Measurements from ENCODE around the gene WDR83. TPM values are rescaled to one million over a fixed set of nuclear protein-coding genes. Genes with fewer than 3 reads are reported as not detected.

WDR83 gene
- total RNA-seq, 4 donors from 2014 or later, result 7.1 to 10.2 (median 8.5) TPM

- ATAC-seq (ENCODE audit: low FRiP score) (no peak), DNase-seq (ENCODE audit: low spot score) (no peak)
- no peak for TF ChIP-seq CTCF (IDR thresholded peaks at IDR 0.05)
These were observed 9.6 kb upstream of the WDR83 start for GRCh38 chr19:12656899-12657571.

- DNase-seq (ENCODE audit: low spot score) (no peak), ATAC-seq (ENCODE audit: low FRiP score) (no peak)
- TF ChIP-seq CTCF (IDR thresholded peaks at IDR 0.05), result no peak
These were observed 8.6 kb upstream of the WDR83 start for GRCh38 chr19:12657966-12658365.

- DNase-seq (ENCODE audit: low spot score) (no peak), ATAC-seq (ENCODE audit: low FRiP score) (no peak)
- no peak for TF ChIP-seq CTCF (IDR thresholded peaks at IDR 0.05)
These were observed 5.6 kb upstream of the WDR83 start for GRCh38 chr19:12660980-12661379.

GRCh38 chr19:12664406-12665280 is 2.0 kb upstream of the WDR83 start:
- no peak for DNase-seq (ENCODE audit: low spot score)
- no peak for TF ChIP-seq CTCF (IDR thresholded peaks at IDR 0.05)
- ATAC-seq (ENCODE audit: low FRiP score), result no peak

GRCh38 chr19:12665281-12665573 is 1.4 kb upstream of the WDR83 start:
- no peak for ATAC-seq (ENCODE audit: low FRiP score)
- no peak for DNase-seq (ENCODE audit: low spot score)
- TF ChIP-seq CTCF (IDR thresholded peaks at IDR 0.05), result no peak

- ATAC-seq (ENCODE audit: low FRiP score), result no peak
- no peak for DNase-seq (ENCODE audit: low spot score)
These were observed 839 bp upstream of the WDR83 start for GRCh38 chr19:12665671-12666264.

More at GRCh38 chr19:12665671-12666264, 839 bp upstream of the WDR83 start:
- no peak for TF ChIP-seq CTCF (IDR thresholded peaks at IDR 0.05)

Data from omental fat pad (tissue), 4 donors.